ENCODE results near the gene CSNK1E.

- TF ChIP-seq, protein P1, sequence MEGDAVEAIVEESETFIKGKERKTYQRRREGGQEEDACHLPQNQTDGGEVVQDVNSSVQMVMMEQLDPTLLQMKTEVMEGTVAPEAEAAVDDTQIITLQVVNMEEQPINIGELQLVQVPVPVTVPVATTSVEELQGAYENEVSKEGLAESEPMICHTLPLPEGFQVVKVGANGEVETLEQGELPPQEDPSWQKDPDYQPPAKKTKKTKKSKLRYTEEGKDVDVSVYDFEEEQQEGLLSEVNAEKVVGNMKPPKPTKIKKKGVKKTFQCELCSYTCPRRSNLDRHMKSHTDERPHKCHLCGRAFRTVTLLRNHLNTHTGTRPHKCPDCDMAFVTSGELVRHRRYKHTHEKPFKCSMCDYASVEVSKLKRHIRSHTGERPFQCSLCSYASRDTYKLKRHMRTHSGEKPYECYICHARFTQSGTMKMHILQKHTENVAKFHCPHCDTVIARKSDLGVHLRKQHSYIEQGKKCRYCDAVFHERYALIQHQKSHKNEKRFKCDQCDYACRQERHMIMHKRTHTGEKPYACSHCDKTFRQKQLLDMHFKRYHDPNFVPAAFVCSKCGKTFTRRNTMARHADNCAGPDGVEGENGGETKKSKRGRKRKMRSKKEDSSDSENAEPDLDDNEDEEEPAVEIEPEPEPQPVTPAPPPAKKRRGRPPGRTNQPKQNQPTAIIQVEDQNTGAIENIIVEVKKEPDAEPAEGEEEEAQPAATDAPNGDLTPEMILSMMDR (conservative IDR thresholded peaks at IDR 0.05), result no peak; the same call in 1 of the 2 replicates
- TF ChIP-seq ZFX (IDR thresholded peaks at IDR 0.05), result no peak
These were observed 55.0 kb downstream of the CSNK1E start for GRCh38 chr22:38262051-38262795.
